Stimulated activated CD8-positive, alpha-beta memory T cell treated with anti-CD3 and anti-CD28 coated beads, Interleukin-4, amount 100 ng/mL, for 24 hours (primary cell): Measurements from ENCODE around the gene CC2D1A.

ENCODE experiments used
- DNase-seq: peaks from one replicate; pipeline ENCODE4 v3.0.0-alpha.2; 2020; ENCODE audit warnings: low read depth

The CC2D1A gene

GRCh38 chr19:13937479-13938300 lies 31.7 kb downstream of the CC2D1A start:
- DNase-seq, result no peak

GRCh38 chr19:13938301-13939064 lies 32.5 kb downstream of the CC2D1A start, which contains the start of gene PODNL1:
Gene PODNL1, minus strand, starts transcription at chr19:13938417. Its CDS starts 236 bp downstream, at chr19:13938181.
- no peak for DNase-seq

- no peak for DNase-seq
Observed at GRCh38 chr19:13942023-13942684, 36.2 kb downstream of the CC2D1A start.

GRCh38 chr19:13946414-13946813 lies 40.4 kb downstream of the CC2D1A start:
- DNase-seq, result no peak

- DNase-seq, result no peak
Observed at GRCh38 chr19:13951043-13951442, 45.0 kb downstream of the CC2D1A start.

GRCh38 chr19:13951799-13952153 lies 45.8 kb downstream of the CC2D1A start:
- no peak for DNase-seq

- DNase-seq, result peak; percentile 99
Observed at GRCh38 chr19:13952154-13952930, 46.3 kb downstream of the CC2D1A start, which contains the start of gene DCAF15. Gene DCAF15, plus strand, starts transcription at chr19:13952509. Its CDS starts 4 bp downstream, at chr19:13952513.

- DNase-seq, result no peak
Observed at GRCh38 chr19:13952931-13953531, 47.0 kb downstream of the CC2D1A start.

- no peak for DNase-seq
Observed at GRCh38 chr19:13954185-13954584, 48.2 kb downstream of the CC2D1A start.

GRCh38 chr19:13955662-13956364 lies 49.8 kb downstream of the CC2D1A start:
- DNase-seq, result no peak

- DNase-seq, result no peak
Observed at GRCh38 chr19:13956365-13956744, 50.4 kb downstream of the CC2D1A start.

GRCh38 chr19:13957051-13957450 lies 51.0 kb downstream of the CC2D1A start:
- DNase-seq, result no peak

- no peak for DNase-seq
Observed at GRCh38 chr19:13958043-13958442, 52.0 kb downstream of the CC2D1A start.

- DNase-seq, result no peak
Observed at GRCh38 chr19:13959141-13959961, 53.4 kb downstream of the CC2D1A start.

- DNase-seq, result no peak
Observed at GRCh38 chr19:13959962-13960862, 54.2 kb downstream of the CC2D1A start.

- DNase-seq, result no peak
Observed at GRCh38 chr19:13960863-13961784, 55.1 kb downstream of the CC2D1A start.

- no peak for DNase-seq
Observed at GRCh38 chr19:13961826-13962698, 56.1 kb downstream of the CC2D1A start.
